NAMALWA (cell line): ENCODE measurements around the gene ANKRD9.

Experiments used
- DNase-seq: peaks from one replicate; pipeline ENCODE4 v3.0.0-alpha.2; 2015; ENCODE audit warnings: low spot score

Gene ANKRD9

DNA sequence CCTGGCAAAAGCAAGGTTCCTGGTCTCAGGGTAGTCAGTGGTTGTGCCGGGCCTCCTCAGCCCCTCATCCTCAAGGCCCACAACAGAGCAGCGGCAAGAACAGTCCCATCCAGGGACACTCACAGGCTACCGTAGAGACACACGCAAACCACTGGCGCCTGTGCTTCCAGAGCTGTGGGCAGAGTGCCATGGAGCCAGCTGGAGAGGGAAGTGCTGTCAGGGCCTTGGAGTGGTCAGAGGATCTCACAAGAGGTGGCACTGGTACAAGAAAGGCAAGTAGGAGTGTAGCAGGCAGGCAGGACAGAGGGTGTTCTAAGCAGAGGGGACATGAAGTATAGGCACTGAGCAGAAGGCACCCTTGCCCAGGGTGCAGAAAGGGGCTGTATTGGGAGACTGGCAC, 34.6 kb downstream of the ANKRD9 start:
- no peak for DNase-seq

- no peak for DNase-seq
These were observed 36.0 kb downstream of the ANKRD9 start for GRCh38 chr14:102473559-102473958.

- no peak for DNase-seq
These were observed 36.8 kb downstream of the ANKRD9 start for GRCh38 chr14:102472791-102473150.

GRCh38 chr14:102471921-102472790, 37.4 kb downstream of the ANKRD9 start:
- DNase-seq = no peak

DNA sequence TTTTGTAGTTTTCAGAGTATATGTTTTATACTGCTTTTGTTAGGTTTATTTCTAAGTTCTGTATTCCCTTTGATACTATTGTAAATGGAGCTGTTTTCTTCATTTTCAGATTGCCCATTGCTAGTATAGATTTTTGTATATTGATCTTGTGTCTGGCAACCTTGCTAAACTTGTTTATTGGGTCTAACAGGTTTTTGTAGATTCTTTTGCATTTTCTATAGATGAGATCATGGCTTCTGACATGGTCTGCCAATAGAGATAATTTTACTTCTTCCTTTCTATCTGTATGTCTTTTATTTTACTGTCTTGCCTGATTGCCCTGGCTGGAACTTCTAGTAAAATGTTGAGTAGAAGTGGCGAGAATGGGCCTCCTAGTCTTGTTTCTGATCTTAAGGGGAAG, 40.3 kb downstream of the ANKRD9 start:
- no peak for DNase-seq

DNA sequence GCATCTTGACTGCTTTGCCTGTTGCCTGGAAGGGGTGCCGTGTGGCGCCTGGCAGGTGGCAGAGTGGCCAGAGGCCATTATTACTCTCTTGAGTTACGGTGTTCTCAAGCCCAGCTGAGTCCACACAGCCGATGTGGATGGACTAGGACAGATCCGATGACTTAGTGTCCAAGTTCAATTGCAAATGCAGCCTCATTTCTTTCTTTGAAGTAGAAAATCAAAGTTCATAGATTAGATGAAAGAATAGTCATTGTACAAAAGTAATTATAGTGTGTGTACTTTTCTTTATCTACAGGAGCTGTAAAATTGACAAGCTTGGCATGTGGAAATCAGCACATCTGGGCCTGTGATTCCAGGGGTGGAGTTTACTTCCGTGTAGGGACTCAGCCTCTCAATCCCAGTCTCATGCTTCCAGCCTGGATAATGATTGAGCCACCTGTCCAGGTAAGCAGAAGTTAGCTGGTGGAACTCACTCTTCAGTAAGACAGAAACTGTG, 44.7 kb downstream of the ANKRD9 start:
- DNase-seq = no peak

GRCh38 chr14:102464006-102464405, 45.6 kb downstream of the ANKRD9 start:
- no peak for DNase-seq

- no peak for DNase-seq
These were observed 47.2 kb downstream of the ANKRD9 start for GRCh38 chr14:102462391-102462790.

DNA sequence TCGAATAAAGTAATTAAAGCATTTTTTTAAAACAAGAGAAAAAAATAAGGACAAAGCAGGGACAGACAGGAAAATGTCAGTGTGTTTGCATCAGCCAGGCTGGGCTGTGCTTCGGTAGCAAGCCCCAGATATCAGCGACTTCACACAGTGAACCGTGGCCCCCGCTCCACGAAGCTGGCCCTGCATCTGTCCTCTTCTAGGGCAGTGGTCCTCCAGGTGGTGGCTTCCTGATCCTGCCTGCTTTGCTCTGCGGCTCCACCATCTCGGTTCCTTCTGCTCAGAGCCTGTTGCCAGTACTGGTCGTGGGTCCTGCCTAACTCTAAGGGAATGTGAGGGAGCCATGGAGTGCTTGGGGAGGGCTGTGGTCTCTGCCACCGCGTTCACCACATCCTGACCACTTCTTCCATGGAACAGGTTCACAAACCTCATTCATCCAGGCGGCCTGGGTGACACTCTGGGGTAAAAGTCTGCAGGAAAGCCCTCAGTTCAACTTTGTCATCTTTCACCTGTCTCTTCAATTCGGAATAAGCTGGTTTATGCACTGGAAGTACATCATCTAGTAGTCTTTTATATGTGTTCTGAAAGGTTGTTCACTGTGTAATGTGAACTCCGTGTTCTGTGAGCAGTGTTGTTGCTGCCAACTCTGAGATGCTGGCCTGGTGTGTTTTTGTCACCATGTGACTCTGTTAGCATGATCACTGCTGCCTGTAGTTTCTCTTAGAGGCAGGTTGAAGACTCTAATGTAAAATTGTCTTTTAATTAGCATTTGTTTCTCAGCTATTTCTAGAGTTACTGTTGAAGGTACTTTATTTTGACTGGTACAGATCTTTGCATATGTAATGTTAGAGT, 47.9 kb downstream of the ANKRD9 start:
- DNase-seq = no peak

GRCh38 chr14:102457509-102457908, 52.1 kb downstream of the ANKRD9 start:
- DNase-seq = no peak

GRCh38 chr14:102454711-102455110, 54.9 kb downstream of the ANKRD9 start:
- no peak for DNase-seq

- no peak for DNase-seq
These were observed 57.3 kb downstream of the ANKRD9 start for GRCh38 chr14:102452302-102452701.
